Activated gamma-delta T cell treated with anti-CD3 and anti-CD28 coated beads, Interleukin-2, amount 50 U/mL, for 16 hours (primary cell): Measurements from ENCODE around the gene PKHD1.

ENCODE experiments used
- DNase-seq: peaks from one replicate; pipeline ENCODE4 v3.0.0-alpha.2; 2020; ENCODE audit warnings: low read depth

Gene PKHD1

GRCh38 chr6:52106994-52107393 is 19.6 kb upstream of the PKHD1 start:
- no peak for DNase-seq

GRCh38 chr6:52104979-52105378 is 17.6 kb upstream of the PKHD1 start:
- no peak for DNase-seq

DNA sequence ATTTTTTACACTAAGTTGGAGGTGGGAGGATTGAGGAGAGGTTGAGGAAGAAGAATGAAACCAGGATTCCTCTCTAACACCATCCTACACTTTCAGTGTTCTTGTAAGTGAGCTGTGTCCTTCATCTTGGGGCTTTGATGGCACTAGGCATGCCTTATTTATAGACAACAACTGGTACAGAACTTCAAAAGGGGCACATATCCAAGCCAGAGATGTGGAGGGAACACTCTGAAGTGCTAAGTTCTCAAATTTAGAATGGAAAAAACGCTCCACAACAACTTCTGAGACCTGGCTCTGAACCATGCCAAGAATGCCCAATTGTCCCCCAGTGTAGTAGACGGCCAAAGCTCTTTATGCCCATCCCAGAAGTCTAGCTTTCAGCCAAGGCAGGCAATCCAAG is 16.2 kb upstream of the PKHD1 start:
- no peak for DNase-seq

DNA sequence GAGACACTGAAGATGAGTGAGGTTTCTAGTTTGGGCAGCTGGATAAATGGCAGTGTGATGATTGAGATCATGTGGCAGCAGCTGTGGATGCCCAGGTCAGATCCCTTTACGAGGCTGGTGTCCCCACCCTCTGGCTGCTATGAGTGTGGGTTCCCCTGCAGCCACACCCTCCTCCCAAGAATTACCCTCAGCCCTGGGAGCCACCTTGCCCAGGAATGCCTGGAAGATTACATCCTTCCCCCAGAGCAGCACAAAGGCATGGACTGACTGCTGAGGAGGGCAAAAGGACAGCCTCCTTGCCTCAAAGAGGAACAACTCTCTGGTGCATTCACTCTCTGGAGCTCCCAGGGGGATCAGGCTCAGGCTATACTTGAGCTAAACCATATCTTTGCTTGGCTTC is 15.0 kb upstream of the PKHD1 start:
- DNase-seq = no peak

DNA sequence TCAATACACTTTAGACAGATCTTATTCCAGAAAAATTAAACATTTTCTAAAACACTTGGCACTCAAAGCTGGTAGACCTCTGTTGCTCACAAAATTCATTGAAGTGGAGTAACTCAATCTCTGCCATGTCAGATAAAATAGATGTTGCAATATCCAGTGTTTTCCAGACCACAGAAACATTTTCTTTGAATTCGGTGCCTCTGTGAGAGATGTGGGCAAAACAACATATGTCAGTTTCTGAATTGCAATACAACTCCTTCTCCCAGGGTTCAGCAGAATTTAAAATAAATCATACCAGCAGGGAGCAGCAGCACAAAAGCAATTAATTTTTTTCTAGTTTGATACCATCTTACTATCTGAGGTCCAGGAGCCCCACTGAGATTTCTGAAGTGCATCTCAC is 11.3 kb upstream of the PKHD1 start:
- no peak for DNase-seq

GRCh38 chr6:52089758-52090348 is 2.4 kb upstream of the PKHD1 start:
- DNase-seq = no peak

- DNase-seq = no peak
Observed at GRCh38 chr6:52086741-52087140, 672 bp downstream of the PKHD1 start.

DNA sequence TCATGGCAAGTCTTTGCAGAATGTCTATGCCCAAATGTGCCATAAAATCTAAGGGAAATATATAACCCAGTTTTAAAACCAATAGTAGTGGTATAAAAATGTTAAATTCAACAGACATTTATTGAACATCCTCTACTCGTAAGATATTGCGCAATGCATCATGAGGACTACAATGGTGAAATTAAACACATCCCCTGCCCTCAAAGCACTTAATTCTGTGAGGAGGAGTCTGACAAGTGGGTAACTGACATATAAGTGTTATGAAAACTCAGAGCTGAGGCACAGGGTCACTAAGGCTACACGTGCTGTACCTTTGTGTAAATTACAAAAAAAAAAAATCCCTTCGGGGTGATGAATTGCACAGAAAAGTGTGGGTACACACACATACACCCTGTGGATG is 6.2 kb downstream of the PKHD1 start:
- DNase-seq = no peak

GRCh38 chr6:52077961-52078625 is 9.3 kb downstream of the PKHD1 start:
- no peak for DNase-seq

GRCh38 chr6:52077180-52077884 is 10.1 kb downstream of the PKHD1 start:
- no peak for DNase-seq

- no peak for DNase-seq
Observed at GRCh38 chr6:52076791-52077179, 10.6 kb downstream of the PKHD1 start.

DNA sequence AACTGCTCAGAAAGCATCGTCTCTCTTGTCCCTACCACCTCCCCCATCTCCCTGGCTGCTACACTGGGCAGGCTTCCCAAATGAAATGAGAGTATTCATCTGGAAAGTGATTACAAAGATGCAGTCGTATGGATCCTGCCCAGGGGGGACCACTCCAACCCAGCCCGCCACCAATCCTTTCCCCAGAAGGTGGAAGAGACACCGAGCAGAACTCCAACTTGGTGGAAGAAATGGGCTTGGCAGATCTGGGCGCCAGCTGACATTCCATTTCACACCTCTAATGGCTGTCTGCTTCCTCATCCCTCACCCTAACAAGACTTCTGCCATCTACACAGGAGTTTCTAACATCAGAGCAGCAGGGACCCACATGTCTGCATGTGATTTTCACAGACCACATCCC is 12.7 kb downstream of the PKHD1 start:
- DNase-seq = no peak

- no peak for DNase-seq
Observed at GRCh38 chr6:52074155-52074554, 13.3 kb downstream of the PKHD1 start.

GRCh38 chr6:52065621-52066020 is 21.8 kb downstream of the PKHD1 start:
- DNase-seq = no peak

DNA sequence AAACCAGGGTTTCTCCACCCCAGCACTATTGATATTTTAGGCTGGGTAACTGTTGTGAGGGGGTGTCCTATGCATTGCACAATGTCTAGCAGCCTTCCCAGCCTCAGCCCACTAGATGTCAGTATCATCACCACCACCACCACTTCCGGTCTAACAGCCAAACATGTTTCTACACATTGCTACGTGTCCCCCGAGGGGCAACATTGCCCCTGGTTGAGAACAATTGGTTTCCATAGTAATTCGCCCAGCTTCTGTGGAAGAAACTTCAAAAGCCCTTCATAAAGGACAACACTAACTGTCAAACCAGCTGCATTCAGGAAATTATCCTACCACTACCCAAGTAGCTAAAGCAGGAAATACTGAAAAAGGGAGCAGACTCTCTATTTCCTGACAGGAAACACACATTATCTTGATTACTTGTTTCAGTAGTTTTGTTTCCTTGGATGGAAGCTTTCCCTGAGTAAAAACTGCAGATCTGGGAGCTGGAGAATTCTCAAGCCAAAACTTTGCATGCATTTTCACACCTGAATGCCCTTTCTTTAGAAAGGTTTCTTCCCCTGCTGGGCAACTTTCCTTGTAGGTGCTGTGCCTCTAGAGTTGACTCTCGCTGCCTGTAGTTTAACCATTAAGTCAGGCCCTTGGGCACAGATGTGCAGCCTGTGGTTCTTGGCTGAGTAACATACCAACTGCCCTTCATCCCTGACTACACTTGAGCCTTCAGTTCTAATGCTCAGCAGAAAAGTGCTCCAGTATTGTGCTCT is 23.6 kb downstream of the PKHD1 start:
- DNase-seq = peak; percentile 39

- DNase-seq = no peak
Observed at GRCh38 chr6:52061481-52061880, 25.9 kb downstream of the PKHD1 start.

GRCh38 chr6:52059821-52060220 is 27.6 kb downstream of the PKHD1 start:
- DNase-seq = no peak

DNA sequence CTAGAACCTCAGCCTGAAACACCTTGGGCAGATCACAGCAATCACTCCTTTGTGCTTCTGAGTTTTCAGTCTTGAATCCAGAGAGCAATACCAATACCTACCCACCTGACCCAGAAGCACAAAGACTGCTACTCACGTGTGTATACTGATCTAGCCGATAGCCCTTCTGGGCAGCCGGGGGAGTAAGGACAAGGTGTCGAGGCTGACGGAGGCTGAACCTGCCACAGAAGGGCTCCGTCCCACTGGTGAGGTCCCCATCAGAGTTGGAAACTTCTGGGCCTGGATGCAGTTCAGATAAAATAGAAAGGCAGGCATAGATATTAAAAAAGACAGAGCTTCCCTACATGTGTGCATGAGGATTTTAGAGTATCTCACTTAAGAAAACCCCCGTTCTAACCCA is 32.0 kb downstream of the PKHD1 start:
- no peak for DNase-seq

- no peak for DNase-seq
Observed at GRCh38 chr6:52053038-52053695, 34.2 kb downstream of the PKHD1 start.

DNA sequence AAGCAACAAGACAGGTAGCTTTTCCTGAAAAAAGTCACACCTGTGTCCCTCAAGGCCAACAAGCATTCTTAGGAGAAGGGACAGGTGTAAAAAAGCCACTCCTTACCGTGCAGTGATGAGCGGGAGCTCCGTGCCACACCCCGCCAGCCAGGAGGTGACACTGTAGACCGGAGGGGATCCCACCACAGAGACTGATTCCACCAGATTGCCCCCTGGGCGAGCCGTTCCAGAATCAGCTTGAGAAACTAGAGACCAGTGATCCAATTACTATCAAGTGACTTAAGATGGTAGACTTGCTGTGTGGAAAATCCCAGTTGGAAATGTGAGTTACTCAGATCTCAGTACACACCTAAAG is 37.4 kb downstream of the PKHD1 start:
- DNase-seq = no peak

DNA sequence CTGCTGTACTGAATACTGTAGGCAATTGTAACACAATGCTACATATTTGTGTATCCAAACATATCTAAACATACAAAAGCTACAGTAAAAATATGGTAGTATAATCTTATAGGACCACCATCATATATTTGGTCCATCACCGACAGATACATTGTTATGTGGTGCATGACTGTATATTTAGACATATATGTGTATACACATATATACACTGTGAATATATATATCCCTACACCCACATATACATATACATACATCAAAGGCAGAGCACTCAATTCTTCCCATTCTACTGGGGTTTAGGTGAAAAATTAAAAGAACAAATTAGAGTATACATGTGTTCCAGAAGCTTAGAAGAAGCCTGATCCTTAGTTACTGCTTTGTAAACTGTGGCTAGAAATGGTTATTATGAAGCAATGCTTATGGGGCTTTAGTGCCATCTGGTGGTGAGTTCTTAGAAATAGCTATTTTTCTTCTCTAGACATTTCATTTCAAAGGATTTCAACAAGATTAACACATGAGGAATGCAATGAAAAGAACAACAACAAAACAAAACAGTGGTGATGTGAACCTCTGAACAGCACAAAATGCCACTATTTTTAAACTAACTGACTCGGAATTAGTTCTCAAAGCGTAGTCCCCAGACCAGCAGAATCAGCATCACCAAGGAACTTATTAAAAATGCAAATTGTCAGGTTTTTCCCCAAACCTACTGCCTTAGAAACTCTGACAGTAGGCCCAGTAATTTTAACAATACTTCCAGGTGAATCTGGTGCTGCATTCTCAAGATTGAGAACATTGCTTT is 38.0 kb downstream of the PKHD1 start:
- no peak for DNase-seq

DNA sequence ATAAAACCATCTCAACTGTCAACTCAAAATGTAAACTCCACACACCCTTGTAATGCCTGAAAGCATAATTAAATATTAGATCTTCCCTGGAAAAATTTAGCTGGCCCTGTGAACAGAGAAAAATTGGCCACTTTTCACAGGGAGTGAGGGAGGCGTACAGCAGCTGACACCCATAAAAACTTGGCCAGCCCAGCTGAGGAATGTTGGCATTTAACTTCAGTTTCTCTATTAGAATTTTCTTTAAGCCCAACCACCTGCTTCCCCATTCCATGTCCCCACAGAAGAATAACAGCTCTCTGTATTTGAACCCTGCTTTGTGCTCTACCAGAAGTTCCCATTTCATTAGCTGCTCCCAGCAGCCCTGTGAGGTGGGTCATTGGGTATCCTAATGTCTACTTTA is 41.0 kb downstream of the PKHD1 start:
- no peak for DNase-seq
